ENCODE results near the gene ARFGEF3. TPM values are rescaled to one million over a fixed set of nuclear protein-coding genes. Genes with fewer than 3 reads are reported as not detected.

Gene ARFGEF3
- total RNA-seq, 1 donor from 2014 or later: 24.0 TPM

DNA sequence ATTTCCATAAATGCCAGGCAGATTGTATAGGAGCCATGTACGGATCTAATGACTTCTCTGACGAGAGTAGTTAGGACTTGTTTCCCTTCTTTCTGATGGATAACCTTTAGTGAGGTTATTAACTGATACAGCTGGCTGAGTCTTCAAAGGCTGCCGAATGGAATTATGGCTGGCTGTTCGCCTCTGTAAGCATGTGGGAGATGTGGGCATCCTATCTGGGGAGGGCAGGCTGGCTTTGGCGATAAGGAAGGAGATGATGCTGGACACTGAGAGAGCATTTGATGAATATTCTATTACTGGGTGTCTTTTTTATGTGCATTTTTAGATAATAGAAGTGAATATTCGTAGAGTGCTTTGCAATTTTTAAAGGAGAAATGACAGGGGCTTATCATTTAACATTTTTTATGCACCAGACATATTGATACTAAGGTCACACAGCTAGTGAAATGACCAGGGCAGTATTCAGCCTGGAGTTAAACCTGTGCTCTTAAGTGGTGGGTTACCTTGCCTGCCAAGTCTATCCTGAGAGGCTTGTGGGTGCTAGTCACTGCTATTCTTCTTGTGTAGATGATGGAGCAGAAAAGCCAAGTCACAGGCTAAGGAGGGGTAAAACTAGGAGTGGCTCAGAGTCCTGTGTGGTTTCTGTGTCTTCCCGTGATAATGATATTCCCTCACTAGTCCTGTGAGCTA lies 53.5 kb downstream of the ARFGEF3 start:
- Mint-ChIP-seq H3K4me1 (ENCODE audit: unreplicated experiment) (peaks cover 11% of the 10 kb centered on the region), H3K27me3 (no peaks in the 10 kb centered on the region), H3K9me3 (no peaks in the 10 kb centered on the region), H3K27ac (peak overlapping the region; percentile 40), H3K4me3 (no peak overlapping the region), H3K36me3 (no peaks in the 10 kb centered on the region)
- TF ChIP-seq, protein P1, sequence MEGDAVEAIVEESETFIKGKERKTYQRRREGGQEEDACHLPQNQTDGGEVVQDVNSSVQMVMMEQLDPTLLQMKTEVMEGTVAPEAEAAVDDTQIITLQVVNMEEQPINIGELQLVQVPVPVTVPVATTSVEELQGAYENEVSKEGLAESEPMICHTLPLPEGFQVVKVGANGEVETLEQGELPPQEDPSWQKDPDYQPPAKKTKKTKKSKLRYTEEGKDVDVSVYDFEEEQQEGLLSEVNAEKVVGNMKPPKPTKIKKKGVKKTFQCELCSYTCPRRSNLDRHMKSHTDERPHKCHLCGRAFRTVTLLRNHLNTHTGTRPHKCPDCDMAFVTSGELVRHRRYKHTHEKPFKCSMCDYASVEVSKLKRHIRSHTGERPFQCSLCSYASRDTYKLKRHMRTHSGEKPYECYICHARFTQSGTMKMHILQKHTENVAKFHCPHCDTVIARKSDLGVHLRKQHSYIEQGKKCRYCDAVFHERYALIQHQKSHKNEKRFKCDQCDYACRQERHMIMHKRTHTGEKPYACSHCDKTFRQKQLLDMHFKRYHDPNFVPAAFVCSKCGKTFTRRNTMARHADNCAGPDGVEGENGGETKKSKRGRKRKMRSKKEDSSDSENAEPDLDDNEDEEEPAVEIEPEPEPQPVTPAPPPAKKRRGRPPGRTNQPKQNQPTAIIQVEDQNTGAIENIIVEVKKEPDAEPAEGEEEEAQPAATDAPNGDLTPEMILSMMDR (conservative IDR thresholded peaks at IDR 0.05): no peak
- no peak for DNase-seq (ENCODE audit: extremely low spot score, unreplicated experiment)

DNA sequence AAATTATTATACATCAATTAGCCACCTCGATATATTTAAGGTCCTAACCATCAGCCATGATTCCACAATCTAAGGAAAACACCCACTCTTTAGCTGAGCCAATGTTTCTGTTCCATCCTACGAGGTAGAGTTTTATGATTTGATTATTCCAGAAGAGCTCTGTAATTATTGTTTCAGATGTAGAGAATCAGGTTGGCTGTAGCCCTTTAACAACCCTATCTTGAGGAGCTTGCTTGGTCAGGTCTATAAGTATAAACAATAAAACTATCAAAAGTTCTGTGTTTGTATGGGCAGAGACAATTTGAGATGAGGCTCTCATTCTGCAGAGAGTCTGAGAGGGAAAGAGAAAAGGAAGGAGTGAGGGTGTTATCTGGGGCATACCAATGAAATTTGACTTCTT lies 56.7 kb downstream of the ARFGEF3 start, which contains the start of gene PBOV1:
TSS of gene PBOV1 (minus strand) at position 43 of the 400 bp plus-strand sequence. CDS start 96 bp downstream, outside the sequence.
- Mint-ChIP-seq H3K9me3 (no peaks in the 10 kb centered on the region), H3K36me3 (no peaks in the 10 kb centered on the region), H3K27ac (no peak within 1 kb of the TSS), H3K27me3 (no peaks in the 10 kb centered on the region), H3K4me3 (no peak within 1 kb of the TSS), H3K4me1 (ENCODE audit: unreplicated experiment) (peaks cover 11% of the 10 kb centered on the region)
- TF ChIP-seq, protein P1 (conservative IDR thresholded peaks at IDR 0.05): no peak
- DNase-seq (ENCODE audit: extremely low spot score, unreplicated experiment): no peak

DNA sequence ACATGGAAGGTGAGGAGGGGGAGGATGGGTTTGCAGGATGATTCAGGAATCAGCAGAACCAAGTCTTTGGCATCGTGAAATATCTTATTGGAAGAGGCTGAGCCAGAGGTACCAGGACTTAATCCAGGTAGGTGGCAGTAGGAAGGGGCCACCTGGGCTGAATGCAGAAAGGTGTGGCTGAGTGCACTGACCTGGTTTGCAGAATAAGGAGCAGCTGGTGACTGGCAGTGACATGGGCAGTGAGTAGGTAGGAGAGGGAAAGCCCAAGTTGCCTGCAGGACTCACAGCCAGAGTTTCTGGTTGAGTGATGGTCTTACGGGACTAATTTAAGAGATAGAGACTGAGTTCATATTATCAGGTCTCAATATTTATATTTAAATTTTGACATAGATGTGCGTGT lies 57.7 kb downstream of the ARFGEF3 start:
- DNase-seq (ENCODE audit: extremely low spot score, unreplicated experiment): no peak
- no peaks in the 10 kb centered on the region for H3K27me3 Mint-ChIP-seq
- no peaks in the 10 kb centered on the region for H3K9me3 Mint-ChIP-seq
- TF ChIP-seq, protein P1 (conservative IDR thresholded peaks at IDR 0.05): no peak
- peaks cover 11% of the 10 kb centered on the region for H3K4me1 Mint-ChIP-seq (ENCODE audit: unreplicated experiment)
- H3K27ac Mint-ChIP-seq: no peak overlapping the region
- H3K4me3 Mint-ChIP-seq: no peak overlapping the region
- H3K36me3 Mint-ChIP-seq: no peaks in the 10 kb centered on the region

DNA sequence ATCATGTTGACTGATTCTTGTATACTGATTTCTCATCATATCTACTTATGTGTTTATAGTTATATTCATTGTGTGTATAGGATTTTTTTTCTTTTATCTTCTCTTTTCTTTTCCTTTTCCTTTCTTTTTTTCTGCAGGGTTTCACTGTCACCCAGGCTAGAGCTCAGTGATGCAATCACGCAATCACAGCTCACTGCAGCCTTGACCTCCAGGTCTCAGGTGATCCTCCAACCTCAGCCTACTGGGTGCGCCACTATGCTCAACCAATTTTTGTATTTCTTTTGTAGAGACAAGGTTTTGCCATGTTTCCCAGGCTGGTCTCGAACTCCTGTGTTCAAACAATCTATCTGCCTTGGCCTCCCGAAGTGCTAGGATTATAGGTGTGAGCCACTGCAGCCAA lies 58.2 kb downstream of the ARFGEF3 start:
- H3K27ac Mint-ChIP-seq: no peak overlapping the region
- H3K9me3 Mint-ChIP-seq: no peaks in the 10 kb centered on the region
- no peaks in the 10 kb centered on the region for H3K36me3 Mint-ChIP-seq
- no peak overlapping the region for H3K4me3 Mint-ChIP-seq
- H3K27me3 Mint-ChIP-seq: no peaks in the 10 kb centered on the region
- TF ChIP-seq, protein P1 (conservative IDR thresholded peaks at IDR 0.05): no peak
- DNase-seq (ENCODE audit: extremely low spot score, unreplicated experiment): no peak
- peaks cover 11% of the 10 kb centered on the region for H3K4me1 Mint-ChIP-seq (ENCODE audit: unreplicated experiment)

DNA sequence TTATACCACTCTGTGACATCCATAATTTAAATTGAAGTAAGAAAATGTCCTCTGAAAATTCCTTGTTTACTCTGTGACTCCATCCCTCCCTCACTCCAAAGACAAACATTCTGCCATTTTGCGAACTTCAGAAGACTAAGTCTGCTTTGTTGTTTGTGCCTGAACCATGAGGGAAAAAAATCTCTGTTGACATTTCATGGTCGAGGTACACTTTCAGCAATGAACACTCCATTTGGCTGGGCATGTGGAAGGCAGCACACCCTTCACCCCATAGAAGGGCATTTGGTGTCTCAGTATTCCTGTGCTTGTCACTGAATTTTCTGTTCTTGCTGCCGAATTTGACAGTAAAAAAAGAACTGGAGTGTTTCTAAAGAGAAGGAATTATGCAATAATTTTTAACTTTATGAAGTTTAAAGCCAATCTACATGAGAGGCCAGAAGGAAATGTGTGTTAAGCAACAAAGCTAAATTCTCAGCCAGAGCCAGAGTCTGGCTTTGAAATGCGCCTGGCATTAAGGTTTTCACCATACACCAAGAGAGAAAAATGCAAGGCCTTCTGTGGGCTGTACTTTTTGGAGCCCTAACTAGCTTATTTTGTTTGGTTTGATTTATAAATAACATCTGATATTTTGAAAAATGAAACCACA lies 61.3 kb downstream of the ARFGEF3 start:
- H3K36me3 Mint-ChIP-seq: no peaks in the 10 kb centered on the region
- TF ChIP-seq, protein P1 (conservative IDR thresholded peaks at IDR 0.05): no peak
- no peak overlapping the region for H3K4me3 Mint-ChIP-seq
- H3K4me1 Mint-ChIP-seq (ENCODE audit: unreplicated experiment): peaks cover 16% of the 10 kb centered on the region
- no peaks in the 10 kb centered on the region for H3K9me3 Mint-ChIP-seq
- H3K27me3 Mint-ChIP-seq: no peaks in the 10 kb centered on the region
- DNase-seq (ENCODE audit: extremely low spot score, unreplicated experiment): no peak
- no peak overlapping the region for H3K27ac Mint-ChIP-seq

All from type B pancreatic cell (in vitro differentiated cells).